Effector memory CD4-positive, alpha-beta T cell (primary cell): Measurements from ENCODE around the gene PODNL1.

Source experiments
- DNase-seq, 3 donors: peaks; one replicate each; pipeline ENCODE4 v3.0.0-alpha.2; 2020
- H3K27ac ChIP-seq: 2 replicates; pipeline ENCODE4 v1.7.0; 2013; ENCODE audit warnings: mild to moderate bottlenecking, low read length, moderate library complexity; ENCODE audit not compliant: insufficient read depth, poor library complexity, severe bottlenecking
- H3K27me3 ChIP-seq: replicated peaks from 2 replicates; pipeline ENCODE4 v1.7.0; 2013; ENCODE audit warnings: mild to moderate bottlenecking, low read length; ENCODE audit not compliant: insufficient read depth, control insufficient read depth, poor library complexity, severe bottlenecking
- H3K36me3 ChIP-seq: 2 replicates; pipeline ENCODE4 v1.7.0; 2013; ENCODE audit warnings: mild to moderate bottlenecking, low read length, moderate library complexity; ENCODE audit not compliant: control insufficient read depth, insufficient read depth
- H3K4me1 ChIP-seq: 2 replicates; pipeline ENCODE4 v1.7.0; 2013; ENCODE audit warnings: low read length, mild to moderate bottlenecking; ENCODE audit not compliant: control insufficient read depth, insufficient read depth, poor library complexity, severe bottlenecking
- H3K4me3 ChIP-seq: 2 replicates; pipeline ENCODE4 v1.7.0; 2013; ENCODE audit warnings: low read length, low read depth, mild to moderate bottlenecking; ENCODE audit not compliant: insufficient read depth, poor library complexity, severe bottlenecking
- H3K9me3 ChIP-seq: 2 replicates; pipeline ENCODE4 v1.7.0; 2013; ENCODE audit warnings: mild to moderate bottlenecking, low read length, moderate library complexity; ENCODE audit not compliant: control insufficient read depth

The PODNL1 gene

GRCh38 chr19:13883516-13884064 lies 54.6 kb downstream of the PODNL1 start:
- Histone ChIP-seq H3K4me3 (no peak overlapping the region), H3K4me1 (peaks cover 32% of the 10 kb centered on the region), H3K27me3 (no peaks in the 10 kb centered on the region), H3K9me3 (no peaks in the 10 kb centered on the region), H3K27ac (no peak overlapping the region), H3K36me3 (no peaks in the 10 kb centered on the region)
- DNase-seq = no peak

- H3K27ac ChIP-seq = peak overlapping the region; percentile 57
Measured at GRCh38 chr19:13882836-13883235, 55.4 kb downstream of the PODNL1 start.

GRCh38 chr19:13882419-13882795 lies 55.8 kb downstream of the PODNL1 start:
- H3K4me1 ChIP-seq = peaks cover 32% of the 10 kb centered on the region
- H3K27me3 ChIP-seq = no peaks in the 10 kb centered on the region
- H3K36me3 ChIP-seq = no peaks in the 10 kb centered on the region
- no peak for DNase-seq
- H3K9me3 ChIP-seq = no peaks in the 10 kb centered on the region
- peak overlapping the region; percentile 26 for H3K4me3 ChIP-seq
- H3K27ac ChIP-seq = peak overlapping the region; percentile 57

More at GRCh38 chr19:13882836-13883235, 55.4 kb downstream of the PODNL1 start:
- DNase-seq = no peak
- H3K9me3 ChIP-seq = no peaks in the 10 kb centered on the region
- no peaks in the 10 kb centered on the region for H3K27me3 ChIP-seq
- H3K4me3 ChIP-seq = no peak overlapping the region
- no peaks in the 10 kb centered on the region for H3K36me3 ChIP-seq
- H3K4me1 ChIP-seq = peaks cover 32% of the 10 kb centered on the region

DNA sequence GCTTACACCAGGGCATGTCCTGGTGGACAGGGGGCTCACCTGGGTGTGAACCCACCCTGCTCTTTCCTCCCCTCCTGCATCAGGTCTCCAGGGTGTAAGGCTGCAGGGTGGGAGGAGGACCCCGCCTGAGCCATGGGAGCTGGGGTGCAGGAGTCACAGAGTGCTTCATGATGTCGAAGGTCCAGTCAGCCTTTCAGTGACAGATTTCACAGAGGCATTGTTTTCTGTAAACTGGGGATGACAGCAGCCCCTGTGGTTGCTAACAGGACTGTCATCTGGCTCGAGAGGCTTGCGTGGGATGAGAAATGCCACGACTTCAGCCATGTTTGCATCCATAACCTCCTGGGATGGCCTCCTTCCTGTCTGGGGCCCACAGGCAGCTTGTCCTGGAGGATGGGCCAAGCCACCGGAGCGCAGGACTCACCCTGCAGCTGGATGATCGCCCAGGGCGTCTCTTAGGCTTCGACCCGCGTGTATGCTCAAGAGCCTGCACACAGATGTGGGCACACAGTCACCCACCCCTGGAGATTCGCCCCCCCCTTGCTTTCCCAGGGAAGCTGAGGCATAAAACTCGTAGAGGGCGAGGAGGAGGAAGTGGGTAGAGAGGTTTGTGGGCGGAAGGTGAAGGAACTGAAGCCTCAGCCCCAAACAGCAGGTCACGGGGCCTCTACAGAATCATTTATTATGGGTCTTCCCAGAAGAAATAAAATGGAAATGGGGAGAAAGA lies 56.4 kb downstream of the PODNL1 start:
- H3K9me3 ChIP-seq = no peaks in the 10 kb centered on the region
- H3K4me3 ChIP-seq = peak overlapping the region; percentile 26
- peak overlapping the region; percentile 57 for H3K27ac ChIP-seq
- no peaks in the 10 kb centered on the region for H3K36me3 ChIP-seq
- H3K27me3 ChIP-seq = no peaks in the 10 kb centered on the region
- peaks cover 32% of the 10 kb centered on the region for H3K4me1 ChIP-seq
- DNase-seq = peak in 2 of 3 donors; percentile 33 to 38

- peak overlapping the region; percentile 57 for H3K27ac ChIP-seq
- peak overlapping the region; percentile 6 for H3K4me3 ChIP-seq
- no peaks in the 10 kb centered on the region for H3K27me3 ChIP-seq
- H3K4me1 ChIP-seq = peaks cover 32% of the 10 kb centered on the region
- no peaks in the 10 kb centered on the region for H3K9me3 ChIP-seq
- peak in 1 of 3 donors; percentile 33 for DNase-seq
- H3K36me3 ChIP-seq = no peaks in the 10 kb centered on the region
Measured at GRCh38 chr19:13881251-13881691, 56.9 kb downstream of the PODNL1 start.
